Large intestine (tissue), 3 donors: ENCODE results near the gene ZNFX1. TPM values are rescaled to one million over a fixed set of nuclear protein-coding genes. Genes with fewer than 3 reads are reported as not detected.
A peak's percentile ranks its signal among the peaks of the same experiment; 100 is the strongest.
"Not testable (repeated sequence)": the region's sequence is repeated elsewhere in the genome, so short reads cannot be mapped to it uniquely, and the experiment has no call there.

Source experiments
- DNase-seq, 2 donors: peaks; one replicate each; pipeline versions ENCODE4 v3.0.0 to v3.0.0-alpha.2; 2013
- H3K27ac ChIP-seq: one replicate; pipeline ENCODE4 v1.5.1; 2013; ENCODE audit warnings: low read length
- H3K27me3 ChIP-seq: 2 replicates; pipeline ENCODE4 v1.6.1; 2013; ENCODE audit warnings: low read length; ENCODE audit not compliant: control insufficient read depth, insufficient read depth
- H3K36me3 ChIP-seq: 2 replicates; pipeline ENCODE4 v1.6.1; 2013; ENCODE audit warnings: low read length; ENCODE audit not compliant: control insufficient read depth, insufficient read depth
- H3K4me1 ChIP-seq: one replicate; pipeline ENCODE4 v1.6.1; 2013; ENCODE audit warnings: low read length; ENCODE audit not compliant: control insufficient read depth, insufficient read depth
- H3K4me3 ChIP-seq: one replicate; pipeline ENCODE4 v1.5.1; 2013; ENCODE audit warnings: low read length
- H3K9me3 ChIP-seq: one replicate; pipeline ENCODE4 v1.6.1; 2013; ENCODE audit warnings: mild to moderate bottlenecking, low read depth, low read length, moderate library complexity; ENCODE audit not compliant: control insufficient read depth
- WGBS: methylation state at CpG from one replicate; pipeline ENCODE4 v1.1.5; 2013; ENCODE audit warnings: low lambda C conversion rate; ENCODE audit not compliant: insufficient coverage; 5-methylcytosine and 5-hydroxymethylcytosine counted together
- polyA plus RNA-seq: library from polyadenylated mRNA; unstranded; fragments of 120-200 nt; gene quantifications from one replicate; pipeline ENCODE4 v1.2.1, GENCODE V29; 2013

ZNFX1 gene
- polyA plus RNA-seq, 1 donor = 16.4 TPM

GRCh38 chr20:49230021-49230420 is 47.8 kb downstream of the ZNFX1 start:
- WGBS = no CpG with 5 or more reads among the region's 10 CpGs
- H3K9me3 ChIP-seq = no peaks in the 10 kb centered on the region
- H3K36me3 ChIP-seq = peaks cover 81% of the 10 kb centered on the region
- H3K27ac ChIP-seq = peak overlapping the region; percentile 78
- peaks cover 25% of the 10 kb centered on the region for H3K4me1 ChIP-seq
- DNase-seq = peak in 1 of 2 donors; percentile 16
- no peak overlapping the region for H3K4me3 ChIP-seq
- H3K27me3 ChIP-seq = no peaks in the 10 kb centered on the region

GRCh38 chr20:49229381-49229780 is 48.5 kb downstream of the ZNFX1 start:
- no peaks in the 10 kb centered on the region for H3K27me3 ChIP-seq
- no CpG with 5 or more reads among the region's 2 CpGs for WGBS
- H3K36me3 ChIP-seq = peaks cover 81% of the 10 kb centered on the region
- H3K4me1 ChIP-seq = peaks cover 25% of the 10 kb centered on the region
- H3K9me3 ChIP-seq = no peaks in the 10 kb centered on the region
- no peak overlapping the region for H3K4me3 ChIP-seq
- peak overlapping the region; percentile 78 for H3K27ac ChIP-seq
- peak; percentile 53 to 68 for DNase-seq

- H3K4me3 ChIP-seq = no peak overlapping the region
- peaks cover 81% of the 10 kb centered on the region for H3K36me3 ChIP-seq
- no peaks in the 10 kb centered on the region for H3K27me3 ChIP-seq
- peaks cover 25% of the 10 kb centered on the region for H3K4me1 ChIP-seq
- H3K9me3 ChIP-seq = no peaks in the 10 kb centered on the region
- DNase-seq = no peak
- no CpG with 5 or more reads among the region's 9 CpGs for WGBS
- H3K27ac ChIP-seq = peak overlapping the region; percentile 67
Observed at GRCh38 chr20:49228676-49229075, 49.2 kb downstream of the ZNFX1 start.

- Histone ChIP-seq H3K27ac (no peak overlapping the region), H3K4me1 (peaks cover 19% of the 10 kb centered on the region), H3K4me3 (no peak overlapping the region), H3K27me3 (no peaks in the 10 kb centered on the region), H3K9me3 (no peaks in the 10 kb centered on the region), H3K36me3 (peaks cover 80% of the 10 kb centered on the region)
- WGBS = no CpG with 5 or more reads among the region's 7 CpGs
- no peak for DNase-seq
Observed at GRCh38 chr20:49225896-49226295, 52.0 kb downstream of the ZNFX1 start.

- H3K36me3 ChIP-seq = peaks cover 39% of the 10 kb centered on the region
- DNase-seq = no peak
- H3K4me3 ChIP-seq = peak overlapping the region; percentile 69
- no peaks in the 10 kb centered on the region for H3K9me3 ChIP-seq
- 51% methylated on average over 3 of the region's 28 CpGs for WGBS
- peak overlapping the region; percentile 73 for H3K27ac ChIP-seq
- H3K4me1 ChIP-seq = peaks cover 7% of the 10 kb centered on the region
- H3K27me3 ChIP-seq = no peaks in the 10 kb centered on the region
Observed at GRCh38 chr20:49219924-49220831, 57.7 kb downstream of the ZNFX1 start.

- H3K27ac ChIP-seq = peak within 1 kb of the TSS; percentile 73
- no peaks in the 10 kb centered on the region for H3K27me3 ChIP-seq
- H3K4me3 ChIP-seq = peak within 1 kb of the TSS; percentile 69
- no peaks in the 10 kb centered on the region for H3K9me3 ChIP-seq
- WGBS = no CpG with 5 or more reads among the region's 46 CpGs
- peaks cover 7% of the 10 kb centered on the region for H3K4me1 ChIP-seq
- DNase-seq = peak; percentile 98 to 99
- H3K36me3 ChIP-seq = peaks cover 31% of the 10 kb centered on the region
Observed at GRCh38 chr20:49219091-49219923, 58.5 kb downstream of the ZNFX1 start, which contains the start of gene DDX27. Gene DDX27 (plus strand): TSS chr20:49219416. CDS start chr20:49219449, 33 bp downstream.

GRCh38 chr20:49218739-49219090 is 59.1 kb downstream of the ZNFX1 start:
- Histone ChIP-seq H3K4me3 (peak overlapping the region; percentile 69), H3K36me3 (peaks cover 25% of the 10 kb centered on the region), H3K27ac (peak overlapping the region; percentile 73)
- H3K9me3 ChIP-seq, DNase-seq, H3K4me1 ChIP-seq, H3K27me3 ChIP-seq: not testable (repeated sequence)
- no CpG with 5 or more reads among the region's 13 CpGs for WGBS

- Histone ChIP-seq H3K4me1 (peaks cover 7% of the 10 kb centered on the region), H3K27me3 (no peaks in the 10 kb centered on the region), H3K27ac (no peak overlapping the region), H3K36me3 (peaks cover 12% of the 10 kb centered on the region), H3K9me3 (no peaks in the 10 kb centered on the region), H3K4me3 (no peak overlapping the region)
- peak; percentile 91 to 93 for DNase-seq
- no CpG with 5 or more reads among the region's 11 CpGs for WGBS
Observed at GRCh38 chr20:49216991-49217578, 60.8 kb downstream of the ZNFX1 start.

GRCh38 chr20:49215232-49215631 is 62.6 kb downstream of the ZNFX1 start:
- H3K4me3 ChIP-seq = no peak overlapping the region
- H3K9me3 ChIP-seq = no peaks in the 10 kb centered on the region
- no CpG with 5 or more reads among the region's 3 CpGs for WGBS
- H3K27ac ChIP-seq = no peak overlapping the region
- H3K4me1 ChIP-seq = peaks cover 2% of the 10 kb centered on the region
- H3K36me3 ChIP-seq = no peaks in the 10 kb centered on the region
- DNase-seq = no peak
- H3K27me3 ChIP-seq = no peaks in the 10 kb centered on the region

GRCh38 chr20:49214571-49214970 is 63.3 kb downstream of the ZNFX1 start:
- no peaks in the 10 kb centered on the region for H3K27me3 ChIP-seq
- no peaks in the 10 kb centered on the region for H3K9me3 ChIP-seq
- no peak for DNase-seq
- H3K36me3 ChIP-seq = no peaks in the 10 kb centered on the region
- no peak overlapping the region for H3K27ac ChIP-seq
- no peak overlapping the region for H3K4me3 ChIP-seq
- no peaks in the 10 kb centered on the region for H3K4me1 ChIP-seq
